Kidney (tissue), 14 donors: ENCODE measurements around the gene SSNA1. TPM values are rescaled to one million over a fixed set of nuclear protein-coding genes. Genes with fewer than 3 reads are reported as not detected.

Source experiments
- DNase-seq, 5 donors: peaks; one replicate each; pipeline ENCODE4 v3.0.0-alpha.2; 2013 to 2020
- FAIRE-seq: peaks from 2 replicates; lab custom pipeline; 2012; peaks lifted over from hg19 to GRCh38; lab: Jason Lieb, UNC
- H3K27ac ChIP-seq, 2 donors: one replicate each; pipeline ENCODE4 v1.7.0; 2013; ENCODE audit warnings: low read depth in 2 of 2, low read length in 2 of 2, inconsistent platforms in 1 of 2
- H3K27me3 ChIP-seq: one replicate; pipeline ENCODE4 v1.7.1; 2013; ENCODE audit warnings: low read length, inconsistent platforms; ENCODE audit not compliant: control insufficient read depth, insufficient read depth
- H3K36me3 ChIP-seq, 3 donors: one replicate each; pipeline versions ENCODE4 v1.7.0 to v1.7.1; 2013; ENCODE audit warnings: low read length in 3 of 3, control low read depth in 1 of 3, inconsistent platforms in 1 of 3; ENCODE audit not compliant: insufficient read depth in 3 of 3, control insufficient read depth in 2 of 3
- H3K4me1 ChIP-seq, 3 donors: one replicate each; pipeline versions ENCODE4 v1.7.0 to v1.7.1; 2013; ENCODE audit warnings: low read length in 3 of 3, inconsistent platforms in 1 of 3, low read depth in 1 of 3; ENCODE audit not compliant: control insufficient read depth in 2 of 3, insufficient read depth in 2 of 3
- H3K4me3 ChIP-seq, 3 donors: one replicate each; pipeline versions ENCODE4 v1.7.0 to v1.8.1; 2013; ENCODE audit warnings: low read length in 3 of 3, control low read depth in 1 of 3, inconsistent platforms in 1 of 3
- H3K9ac ChIP-seq, 3 donors: one replicate each; pipeline versions ENCODE4 v1.7.0 to v1.7.1; 2013; ENCODE audit warnings: low read length in 3 of 3, control low read depth in 1 of 3, inconsistent platforms in 1 of 3
- H3K9me3 ChIP-seq, 3 donors: one replicate each; pipeline versions ENCODE4 v1.7.0 to v1.7.1; 2013; ENCODE audit warnings: low read length in 3 of 3, control low read depth in 1 of 3, inconsistent platforms in 1 of 3; ENCODE audit not compliant: control insufficient read depth in 2 of 3, insufficient read depth in 1 of 3
- CTCF ChIP-seq: IDR thresholded peaks from 3 replicates; pipeline ENCODE4 v1.5.1; 2012; ENCODE audit warnings: mild to moderate bottlenecking, moderate library complexity, borderline replicate concordance; ENCODE audit not compliant: insufficient read depth; ENCODE audit errors: extremely low read depth
- intact Hi-C: fragments of 100-400 bp; cut with DNase I; formaldehyde crosslinking; loops from one replicate; pipeline ENCODE4 v1.11.1; 2022
- polyA plus RNA-seq: library from polyadenylated mRNA; stranded (reverse); fragments of 350-450 nt; fragmentation: Illumina TruSeq; extraction: RNeasy Lipid Tissue Mini Kit (QIAGEN cat#74804); gene quantifications from one replicate; pipeline ENCODE4 v1.2.3, GENCODE V29; 2014; ENCODE audit warnings: low read depth, low replicate concordance; ENCODE audit not compliant: insufficient read depth
- total RNA-seq: library from RNA; stranded (reverse); fragmentation: NEBNext Ultra II Directional; extraction: Animal tissue kit (Norgen Biotek cat#: 25700); gene quantifications from one replicate; pipeline ENCODE4 v1.2.1, GENCODE V29; 2021
- donor health status: control.
- donor health status: control.
- donor health status: control.
- donor health status: control.
- donor health status: control.
- donor health status: DM: yes; HTN: yes; CAD: no.
- donor health status: Normal renal cell carcinoma (clear cell type).

Gene SSNA1
- total and polyA plus RNA-seq, 2 donors from 2014 or later, result 52.5 to 131 TPM

DNA sequence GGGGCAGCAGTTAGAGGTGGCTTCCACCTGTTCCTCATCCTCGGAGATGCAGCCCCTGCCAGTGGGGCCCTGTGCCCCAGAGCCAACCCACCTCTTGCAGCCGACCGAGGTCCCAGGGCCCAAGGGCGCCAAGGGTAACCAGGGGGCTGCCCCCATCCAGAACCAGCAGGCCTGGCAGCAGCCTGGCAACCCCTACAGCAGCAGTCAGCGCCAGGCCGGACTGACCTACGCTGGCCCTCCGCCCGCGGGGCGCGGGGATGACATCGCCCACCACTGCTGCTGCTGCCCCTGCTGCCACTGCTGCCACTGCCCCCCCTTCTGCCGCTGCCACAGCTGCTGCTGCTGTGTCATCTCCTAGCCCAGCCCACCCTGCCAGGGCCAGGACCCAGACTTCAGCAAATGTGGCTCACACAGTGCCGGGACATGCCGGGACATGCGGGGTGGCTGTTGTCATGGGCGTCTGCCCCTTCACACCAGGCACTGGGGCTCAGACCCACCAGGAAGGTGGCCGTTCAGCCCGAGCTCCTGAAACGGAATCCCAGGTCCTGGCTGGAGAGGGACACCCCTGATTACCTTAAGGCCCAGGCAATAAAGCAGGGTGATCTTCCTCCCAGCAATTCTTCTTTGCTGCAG, 37.3 kb downstream of the SSNA1 start:
- Histone ChIP-seq H3K27me3 (no peaks in the 10 kb centered on the region), H3K4me1 (peaks cover 0 to 35% (median 18%) of the 10 kb centered on the region in 3 donors), H3K36me3 (no peaks in the 10 kb centered on the region), H3K9me3 (no peaks in the 10 kb centered on the region), H3K9ac (no peak overlapping the region), H3K27ac (no peak overlapping the region), H3K4me3 (no peak overlapping the region)
- DNase-seq (peak in 1 of 5 donors; percentile 55), FAIRE-seq (no peak)
- TF ChIP-seq CTCF, result no peak
- intact Hi-C loops, result no loop called here

DNA sequence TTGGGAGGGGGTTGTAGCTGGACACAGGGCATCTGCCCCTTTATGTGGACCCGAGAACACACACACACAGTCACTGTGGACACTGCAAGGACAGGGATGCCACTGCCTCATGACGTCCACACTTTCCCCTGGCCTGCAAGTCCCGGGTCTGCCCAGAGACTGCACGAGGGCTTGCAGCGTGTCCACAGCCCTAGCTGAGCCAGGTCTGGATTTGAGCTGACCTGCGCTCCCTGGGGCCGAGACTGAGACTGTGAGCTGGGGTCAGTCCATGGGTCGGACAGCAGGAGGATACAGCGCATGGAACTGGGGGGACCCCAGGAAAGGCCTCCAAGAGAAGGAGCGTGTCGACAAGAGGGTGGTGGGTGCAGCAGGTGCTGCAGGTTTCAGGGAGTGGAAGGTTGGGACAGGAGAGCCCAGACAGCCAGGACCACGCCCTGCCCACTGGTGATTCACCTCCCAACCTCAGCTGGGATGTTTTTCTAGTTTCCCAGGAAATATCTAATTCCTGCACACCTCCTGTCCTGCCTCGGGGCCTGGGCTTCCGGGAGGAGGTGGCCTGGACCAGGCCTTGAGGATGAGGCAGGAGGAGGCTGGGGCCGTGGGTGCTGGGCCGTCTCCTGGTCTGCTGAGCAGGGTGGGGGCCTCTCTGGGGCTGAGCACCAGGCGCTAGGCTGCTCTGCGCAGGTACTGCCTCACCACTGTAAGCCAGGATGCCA, 38.0 kb downstream of the SSNA1 start:
- no peak overlapping the region for H3K4me3 ChIP-seq
- no peaks in the 10 kb centered on the region for H3K36me3 ChIP-seq
- no peak for TF ChIP-seq CTCF
- DNase-seq, result peak in 2 of 5 donors; percentile 62 to 92
- H3K9me3 ChIP-seq, result no peaks in the 10 kb centered on the region
- no peak for FAIRE-seq
- no peaks in the 10 kb centered on the region for H3K27me3 ChIP-seq
- intact Hi-C loops, result no loop called here
- H3K4me1 ChIP-seq, result peaks cover 0 to 35% (median 18%) of the 10 kb centered on the region in 3 donors
- no peak overlapping the region for H3K9ac ChIP-seq
- H3K27ac ChIP-seq, result peak overlapping the region; percentile 45 to 71

DNA sequence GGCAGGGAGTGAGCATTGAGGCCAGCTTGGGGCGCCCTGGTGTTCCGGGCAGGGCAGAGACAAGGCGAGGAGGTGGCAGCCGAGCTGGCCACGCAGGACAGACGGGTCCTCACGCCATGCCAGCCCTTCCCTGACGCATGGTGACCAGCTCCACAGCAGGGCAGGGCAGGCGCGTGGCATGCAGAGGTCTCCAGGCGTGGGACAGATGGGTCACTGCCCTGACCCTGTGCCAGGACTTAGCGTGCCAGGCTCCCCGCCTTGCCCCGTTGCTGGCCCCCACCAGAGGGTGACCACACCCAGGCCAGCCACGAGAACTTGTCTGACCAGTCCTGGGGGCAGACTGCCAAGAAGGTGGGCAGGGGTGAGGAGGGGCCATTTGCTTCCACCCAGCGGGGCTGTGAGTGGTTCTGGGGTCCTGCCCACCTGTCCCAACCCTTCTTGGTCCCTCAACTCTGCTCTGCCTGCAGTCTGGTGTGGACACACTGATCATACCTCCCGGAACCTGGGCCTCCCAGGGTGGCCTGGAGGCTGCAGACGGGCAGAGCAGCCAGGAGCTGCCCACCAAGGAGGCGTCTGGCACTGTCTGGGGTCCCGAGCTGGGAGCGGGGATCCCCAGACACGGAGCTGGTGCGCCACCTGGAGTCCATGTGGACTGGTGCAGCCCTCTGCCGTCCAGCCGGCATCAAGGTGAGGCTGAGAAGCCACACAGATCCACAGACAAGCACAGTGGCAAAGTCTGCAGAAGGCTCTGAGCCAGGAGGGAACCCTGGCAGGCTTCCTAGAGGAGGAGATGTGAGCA, 38.8 kb downstream of the SSNA1 start, which contains the start of gene RNF224:
Gene RNF224 (plus strand): TSS at position 449 of the 799 bp plus-strand sequence. CDS start 834 bp downstream, outside the sequence.
- no peaks in the 10 kb centered on the region for H3K9me3 ChIP-seq
- H3K9ac ChIP-seq, result peak within 1 kb of the TSS in 1 of 3 donors; percentile 29
- intact Hi-C loops, result no loop called here
- no peaks in the 10 kb centered on the region for H3K27me3 ChIP-seq
- H3K4me3 ChIP-seq, result no peak within 1 kb of the TSS
- H3K36me3 ChIP-seq, result no peaks in the 10 kb centered on the region
- no peak for FAIRE-seq
- peak; percentile 87 to 97 (median 89) for DNase-seq
- peak; percentile 86 for TF ChIP-seq CTCF
- H3K4me1 ChIP-seq, result peaks cover 0 to 35% (median 18%) of the 10 kb centered on the region in 3 donors
- peak within 1 kb of the TSS; percentile 45 to 71 for H3K27ac ChIP-seq
